Dendritic cell treated with granulocyte-macrophage colony-stimulating factor and Interleukin-4, amounts not matched to agents 40 ng/mL and 50 ng/mL, for 4 days (primary cell): Measurements from ENCODE around the gene CDH2.

ENCODE experiments used
- H3K27ac Mint-ChIP-seq: one replicate; pipeline ENCODE4 v1.8.0; 2022; ENCODE audit warnings: mild to moderate bottlenecking, mixed read lengths
- H3K27me3 Mint-ChIP-seq: one replicate; pipeline ENCODE4 v1.8.0; 2022; ENCODE audit warnings: mild to moderate bottlenecking, mixed read lengths
- H3K36me3 Mint-ChIP-seq: one replicate; pipeline ENCODE4 v1.8.0; 2022; ENCODE audit warnings: low read depth, mixed read lengths
- H3K4me1 Mint-ChIP-seq: one replicate; pipeline ENCODE4 v1.8.0; 2022; ENCODE audit warnings: low read depth, mixed read lengths
- H3K4me3 Mint-ChIP-seq: one replicate; pipeline ENCODE4 v1.8.0; 2022; ENCODE audit warnings: mild to moderate bottlenecking, moderate library complexity, mixed read lengths
- H3K9me3 Mint-ChIP-seq: one replicate; pipeline ENCODE4 v1.8.0; 2022; ENCODE audit warnings: mixed read lengths
- intact Hi-C: fragments of 100-400 bp; cut with micrococcal nuclease; formaldehyde crosslinking; loops from one replicate; pipeline ENCODE4 v1.15.0; 2022

CDH2 gene

DNA sequence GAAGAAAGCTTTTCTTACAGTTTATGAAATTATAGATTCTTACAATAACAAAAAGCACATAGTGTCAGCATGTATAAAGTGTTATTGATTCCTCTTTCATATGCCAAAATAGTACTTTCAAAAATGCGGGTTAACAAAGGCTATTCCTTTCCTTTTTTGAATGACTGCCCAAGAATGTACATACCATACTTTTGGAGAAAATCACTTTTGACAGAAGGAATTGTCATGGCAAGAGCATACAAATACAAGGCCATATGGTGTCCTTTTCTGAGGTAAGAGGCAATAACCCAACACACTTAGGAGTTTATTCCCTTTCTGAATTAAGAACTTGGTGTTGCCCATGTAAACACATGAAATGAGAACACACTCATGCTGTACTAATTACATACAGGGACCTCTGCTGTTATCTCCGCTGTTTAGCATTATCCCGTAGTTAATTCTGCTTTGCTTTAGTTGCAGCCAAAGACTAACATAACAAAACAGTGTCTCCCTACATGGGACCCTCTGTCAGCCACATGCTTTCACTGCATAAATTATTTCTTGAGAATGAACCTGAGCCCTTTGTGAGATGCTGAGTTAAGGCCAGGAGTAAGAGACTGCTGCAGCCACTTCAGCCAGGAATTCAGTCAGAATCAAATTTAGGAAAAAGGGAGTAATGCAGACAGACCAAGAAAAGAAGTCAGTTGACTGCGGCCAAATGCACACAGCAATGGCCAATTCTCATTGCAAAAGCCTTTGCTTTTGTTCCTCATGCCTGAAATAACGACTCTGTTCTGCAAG lies 67.0 kb downstream of the CDH2 start:
- H3K36me3 Mint-ChIP-seq, result no peaks in the 10 kb centered on the region

GRCh38 chr18:28108814-28109213 lies 68.1 kb downstream of the CDH2 start:
- no peaks in the 10 kb centered on the region for H3K36me3 Mint-ChIP-seq
- intact Hi-C loops, result no loop called here
- no peaks in the 10 kb centered on the region for H3K27me3 Mint-ChIP-seq
- H3K4me1 Mint-ChIP-seq, result no peaks in the 10 kb centered on the region
- no peaks in the 10 kb centered on the region for H3K9me3 Mint-ChIP-seq
- H3K4me3 Mint-ChIP-seq, result no peak overlapping the region
- H3K27ac Mint-ChIP-seq, result no peak overlapping the region

More for the DNA sequence above, 67.0 kb downstream of the CDH2 start:
- H3K9me3 Mint-ChIP-seq, result no peaks in the 10 kb centered on the region
- no peaks in the 10 kb centered on the region for H3K4me1 Mint-ChIP-seq
- no peaks in the 10 kb centered on the region for H3K27me3 Mint-ChIP-seq
- H3K4me3 Mint-ChIP-seq, result no peak overlapping the region
- no peak overlapping the region for H3K27ac Mint-ChIP-seq
- intact Hi-C loops, result no loop called here

DNA sequence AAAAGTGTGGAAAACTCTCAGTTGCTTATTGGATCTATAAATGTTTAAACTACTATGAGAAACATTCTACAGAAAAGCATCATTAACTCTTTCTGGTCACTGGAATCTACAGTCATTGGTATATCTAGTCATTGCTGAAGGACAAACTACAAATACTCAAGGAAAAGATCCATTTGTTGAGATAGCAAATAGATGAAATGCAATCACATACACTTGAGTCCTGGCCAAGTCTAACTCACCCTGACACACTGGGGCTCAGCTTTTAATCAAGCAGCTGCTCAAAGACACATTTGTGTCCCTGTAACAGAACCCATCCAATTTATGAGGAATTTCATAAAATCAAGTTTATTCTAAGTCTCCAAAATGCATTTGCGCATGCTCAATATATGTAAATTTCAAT lies 68.7 kb downstream of the CDH2 start:
- intact Hi-C loops, result no loop called here
- no peaks in the 10 kb centered on the region for H3K9me3 Mint-ChIP-seq
- no peak overlapping the region for H3K4me3 Mint-ChIP-seq
- no peaks in the 10 kb centered on the region for H3K36me3 Mint-ChIP-seq
- no peak overlapping the region for H3K27ac Mint-ChIP-seq
- no peaks in the 10 kb centered on the region for H3K4me1 Mint-ChIP-seq
- H3K27me3 Mint-ChIP-seq, result no peaks in the 10 kb centered on the region

- intact Hi-C loops, result no loop called here
- no peak overlapping the region for H3K4me3 Mint-ChIP-seq
- H3K9me3 Mint-ChIP-seq, result no peaks in the 10 kb centered on the region
- no peaks in the 10 kb centered on the region for H3K27me3 Mint-ChIP-seq
- H3K27ac Mint-ChIP-seq, result no peak overlapping the region
- no peaks in the 10 kb centered on the region for H3K4me1 Mint-ChIP-seq
- no peaks in the 10 kb centered on the region for H3K36me3 Mint-ChIP-seq
Observed at GRCh38 chr18:28099237-28099636, 77.7 kb downstream of the CDH2 start.

DNA sequence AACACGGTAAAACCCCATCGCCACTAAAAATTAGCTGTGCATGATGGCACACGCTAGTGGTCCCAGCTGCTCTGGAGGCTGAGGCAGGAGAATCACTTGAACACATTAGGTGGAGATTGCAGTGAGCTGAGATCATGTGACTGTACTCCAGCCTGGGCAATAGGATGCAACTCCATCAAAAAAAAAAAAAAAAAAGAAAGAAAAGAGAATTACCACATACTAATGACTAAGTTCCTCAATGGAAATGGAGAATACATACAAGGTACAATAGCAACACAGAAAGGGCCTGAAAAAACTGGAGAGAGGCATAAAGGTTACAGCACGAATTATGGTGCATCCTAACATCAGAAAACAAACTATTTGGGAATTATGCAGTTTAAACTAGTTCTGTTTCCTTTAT lies 81.3 kb downstream of the CDH2 start:
- no peaks in the 10 kb centered on the region for H3K36me3 Mint-ChIP-seq
- no peak overlapping the region for H3K4me3 Mint-ChIP-seq
- H3K4me1 Mint-ChIP-seq, result no peaks in the 10 kb centered on the region
- intact Hi-C loops, result no loop called here
- H3K9me3 Mint-ChIP-seq, result no peaks in the 10 kb centered on the region
- no peaks in the 10 kb centered on the region for H3K27me3 Mint-ChIP-seq
- H3K27ac Mint-ChIP-seq, result no peak overlapping the region

DNA sequence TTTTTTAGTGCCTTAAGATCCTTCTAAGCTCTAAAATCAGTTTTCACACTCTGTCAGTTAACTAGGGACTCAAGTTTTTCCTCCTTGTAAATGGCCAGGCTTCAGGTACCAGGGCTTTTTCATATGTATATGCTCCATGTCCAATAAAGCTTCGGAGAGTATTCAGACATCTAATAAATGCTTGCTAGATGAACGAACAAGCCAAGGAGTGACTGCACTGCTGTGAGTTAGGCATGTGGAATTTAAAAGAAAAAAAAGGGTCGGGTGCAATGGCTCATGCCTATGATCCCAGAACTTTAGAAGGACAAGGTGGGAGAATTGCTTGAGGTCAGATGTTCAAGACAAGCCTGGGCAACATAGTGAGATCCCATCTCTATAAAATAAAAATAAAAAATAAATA lies 81.9 kb downstream of the CDH2 start:
- Mint-ChIP-seq H3K27ac (no peak overlapping the region), H3K27me3 (no peaks in the 10 kb centered on the region), H3K4me3 (no peak overlapping the region), H3K4me1 (no peaks in the 10 kb centered on the region), H3K9me3 (no peaks in the 10 kb centered on the region), H3K36me3 (no peaks in the 10 kb centered on the region)
- intact Hi-C loops, result no loop called here

GRCh38 chr18:28091197-28091596 lies 85.7 kb downstream of the CDH2 start:
- no peaks in the 10 kb centered on the region for H3K9me3 Mint-ChIP-seq
- intact Hi-C loops, result no loop called here
- H3K27ac Mint-ChIP-seq, result no peak overlapping the region
- no peak overlapping the region for H3K4me3 Mint-ChIP-seq
- no peaks in the 10 kb centered on the region for H3K27me3 Mint-ChIP-seq
- no peaks in the 10 kb centered on the region for H3K36me3 Mint-ChIP-seq
- no peaks in the 10 kb centered on the region for H3K4me1 Mint-ChIP-seq

- Mint-ChIP-seq H3K36me3 (no peaks in the 10 kb centered on the region), H3K9me3 (no peaks in the 10 kb centered on the region), H3K4me3 (no peak overlapping the region), H3K27ac (no peak overlapping the region), H3K4me1 (no peaks in the 10 kb centered on the region), H3K27me3 (no peaks in the 10 kb centered on the region)
- intact Hi-C loops, result no loop called here
Observed at GRCh38 chr18:28088477-28088876, 88.5 kb downstream of the CDH2 start.

DNA sequence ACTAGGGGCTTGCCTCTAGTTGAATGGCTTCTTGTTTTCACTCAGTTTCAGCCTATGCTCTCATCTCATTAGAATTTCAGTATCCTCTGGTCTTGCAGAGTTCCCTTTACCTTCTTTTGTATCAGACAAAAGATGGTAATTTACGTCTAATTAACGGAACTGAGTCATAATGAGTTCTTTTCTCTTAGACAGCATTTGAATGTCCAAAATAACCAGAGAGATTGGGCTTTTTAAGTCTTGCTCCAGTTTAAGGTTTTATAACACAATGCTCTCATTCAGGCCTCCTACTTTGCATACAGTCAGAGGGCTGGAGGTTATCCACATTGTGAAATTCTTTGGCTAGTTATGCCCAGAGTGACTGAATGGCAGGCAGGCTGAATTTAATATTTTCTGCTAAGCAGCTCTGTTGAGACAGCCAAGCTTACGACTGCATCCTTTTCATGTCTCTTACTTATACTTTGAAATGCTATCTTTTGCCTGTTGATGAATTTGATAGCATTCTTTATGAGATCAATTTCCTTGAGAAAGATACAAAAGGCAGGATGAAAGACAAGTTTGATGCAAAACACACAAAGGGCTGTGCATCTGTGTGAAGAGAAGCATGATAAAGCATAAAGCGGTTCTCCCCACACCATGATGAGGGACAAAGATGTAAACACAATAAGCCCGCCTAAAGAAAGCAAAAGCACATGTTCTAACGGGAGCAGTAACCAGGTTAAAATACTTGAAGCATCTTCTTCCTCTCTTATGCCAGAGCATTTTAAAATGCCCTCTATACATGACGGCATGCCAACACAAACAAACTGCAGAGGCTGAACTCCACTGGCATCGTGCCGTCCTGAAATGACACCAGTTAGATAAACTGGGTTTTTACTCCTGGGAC lies 90.0 kb downstream of the CDH2 start:
- Mint-ChIP-seq H3K36me3 (no peaks in the 10 kb centered on the region), H3K4me1 (no peaks in the 10 kb centered on the region), H3K9me3 (no peaks in the 10 kb centered on the region), H3K27me3 (no peaks in the 10 kb centered on the region), H3K4me3 (no peak overlapping the region), H3K27ac (no peak overlapping the region)
- intact Hi-C loops, result no loop called here

- intact Hi-C loops, result no loop called here
- Mint-ChIP-seq H3K4me1 (no peaks in the 10 kb centered on the region), H3K9me3 (no peaks in the 10 kb centered on the region), H3K27ac (no peak overlapping the region), H3K27me3 (no peaks in the 10 kb centered on the region), H3K4me3 (no peak overlapping the region), H3K36me3 (no peaks in the 10 kb centered on the region)
Observed at GRCh38 chr18:28081516-28081915, 95.4 kb downstream of the CDH2 start.

- intact Hi-C loops, result no loop called here
- Mint-ChIP-seq H3K4me1 (no peaks in the 10 kb centered on the region), H3K9me3 (no peaks in the 10 kb centered on the region), H3K27ac (no peak overlapping the region), H3K36me3 (no peaks in the 10 kb centered on the region), H3K27me3 (no peaks in the 10 kb centered on the region), H3K4me3 (no peak overlapping the region)
Observed at GRCh38 chr18:28080876-28081300, 96.0 kb downstream of the CDH2 start.

- H3K9me3 Mint-ChIP-seq, result no peaks in the 10 kb centered on the region
- no peak overlapping the region for H3K27ac Mint-ChIP-seq
- no peaks in the 10 kb centered on the region for H3K4me1 Mint-ChIP-seq
- no peak overlapping the region for H3K4me3 Mint-ChIP-seq
- H3K27me3 Mint-ChIP-seq, result no peaks in the 10 kb centered on the region
- no peaks in the 10 kb centered on the region for H3K36me3 Mint-ChIP-seq
- intact Hi-C loops, result loop anchor here (10.0 kb wide), 1 partner anchor 65 kb away; no protein-coding TSS in a partner anchor
Observed at GRCh38 chr18:28079883-28080282, 97.0 kb downstream of the CDH2 start.

GRCh38 chr18:28078849-28079248 lies 98.1 kb downstream of the CDH2 start:
- no peak overlapping the region for H3K27ac Mint-ChIP-seq
- no peaks in the 10 kb centered on the region for H3K36me3 Mint-ChIP-seq
- intact Hi-C loops, result loop anchor here (10.0 kb wide), 1 partner anchor 64 kb away; no protein-coding TSS in a partner anchor
- H3K4me1 Mint-ChIP-seq, result no peaks in the 10 kb centered on the region
- no peaks in the 10 kb centered on the region for H3K9me3 Mint-ChIP-seq
- no peaks in the 10 kb centered on the region for H3K27me3 Mint-ChIP-seq
- no peak overlapping the region for H3K4me3 Mint-ChIP-seq

- H3K36me3 Mint-ChIP-seq, result no peaks in the 10 kb centered on the region
- no peak overlapping the region for H3K4me3 Mint-ChIP-seq
- no peaks in the 10 kb centered on the region for H3K4me1 Mint-ChIP-seq
- H3K27ac Mint-ChIP-seq, result no peak overlapping the region
- H3K27me3 Mint-ChIP-seq, result no peaks in the 10 kb centered on the region
- no peaks in the 10 kb centered on the region for H3K9me3 Mint-ChIP-seq
- intact Hi-C loops, result loop anchor here (10.0 kb wide), 1 partner anchor 63 kb away; no protein-coding TSS in a partner anchor
Observed at GRCh38 chr18:28078298-28078697, 98.6 kb downstream of the CDH2 start.
